Measurements from ENCODE around the gene CCT4. TPM values are rescaled to one million over a fixed set of nuclear protein-coding genes. Genes with fewer than 3 reads are reported as not detected.
"Not testable (repeated sequence)": the region's sequence is repeated elsewhere in the genome, so short reads cannot be mapped to it uniquely, and the experiment has no call there.

The CCT4 gene
- total RNA-seq, 2 experiments from 2014 or later: 196 to 232 TPM

DNA sequence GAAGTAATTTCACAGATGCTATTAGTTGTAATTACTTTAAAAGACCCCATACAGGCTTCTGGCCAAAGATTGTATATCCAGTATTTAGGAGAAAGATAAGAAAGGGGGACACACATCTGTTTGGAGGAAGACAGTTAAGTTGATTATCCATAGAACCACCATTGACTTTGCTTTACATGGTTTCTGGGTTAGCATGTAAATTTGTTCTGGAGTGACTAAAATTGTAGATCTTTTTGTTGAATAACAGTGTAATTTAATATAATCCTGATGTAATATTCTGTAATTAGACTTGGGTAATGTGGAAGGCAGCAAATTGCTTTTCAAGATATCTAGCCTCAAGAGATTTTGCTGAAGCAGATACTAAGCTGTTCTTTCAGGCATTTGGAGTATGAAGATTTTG lies 34.3 kb upstream of the CCT4 start:
- intact Hi-C loops (cut with micrococcal nuclease; ENCODE audit: unreplicated experiment): no loop called here
- no TSS peak for BruUV-seq (replicated peaks)
- Histone ChIP-seq H3K9me3 (ENCODE audit: low read length) (no peaks in the 10 kb centered on the region), H3K9me2 (ENCODE audit: insufficient read depth, low read length) (no peaks in the 10 kb centered on the region), H3K79me2 (ENCODE audit: insufficient read depth, low read depth, low read length) (no peaks in the 10 kb centered on the region), H3K4me2 (ENCODE audit: low read length) (no peak overlapping the region), H3K4me1 (ENCODE audit: insufficient read depth, low read length, poor library complexity, severe bottlenecking) (no peaks in the 10 kb centered on the region), H3K4me3 (ENCODE audit: low read depth, low read length, poor library complexity, severe bottlenecking) (no peak overlapping the region), H2AFZ (ENCODE audit: low read length) (no peak overlapping the region), H3K27ac (ENCODE audit: low read depth, low read length, poor library complexity, severe bottlenecking) (no peak overlapping the region), H3K36me3 (ENCODE audit: insufficient read depth, low read length) (no peaks in the 10 kb centered on the region), H4K20me1 (ENCODE audit: insufficient read depth, low read length) (no peaks in the 10 kb centered on the region)
- CTCF ChIA-PET (ENCODE audit: unreplicated experiment): no interaction called here
- DNase-seq (ENCODE audit: low spot score): no peak
- POLR2A ChIA-PET: interaction anchor here (1.4 kb wide), 1 partner anchor 9 kb away, joined by 8 read pairs; no protein-coding TSS in a partner anchor
- TF ChIP-seq, protein P1, sequence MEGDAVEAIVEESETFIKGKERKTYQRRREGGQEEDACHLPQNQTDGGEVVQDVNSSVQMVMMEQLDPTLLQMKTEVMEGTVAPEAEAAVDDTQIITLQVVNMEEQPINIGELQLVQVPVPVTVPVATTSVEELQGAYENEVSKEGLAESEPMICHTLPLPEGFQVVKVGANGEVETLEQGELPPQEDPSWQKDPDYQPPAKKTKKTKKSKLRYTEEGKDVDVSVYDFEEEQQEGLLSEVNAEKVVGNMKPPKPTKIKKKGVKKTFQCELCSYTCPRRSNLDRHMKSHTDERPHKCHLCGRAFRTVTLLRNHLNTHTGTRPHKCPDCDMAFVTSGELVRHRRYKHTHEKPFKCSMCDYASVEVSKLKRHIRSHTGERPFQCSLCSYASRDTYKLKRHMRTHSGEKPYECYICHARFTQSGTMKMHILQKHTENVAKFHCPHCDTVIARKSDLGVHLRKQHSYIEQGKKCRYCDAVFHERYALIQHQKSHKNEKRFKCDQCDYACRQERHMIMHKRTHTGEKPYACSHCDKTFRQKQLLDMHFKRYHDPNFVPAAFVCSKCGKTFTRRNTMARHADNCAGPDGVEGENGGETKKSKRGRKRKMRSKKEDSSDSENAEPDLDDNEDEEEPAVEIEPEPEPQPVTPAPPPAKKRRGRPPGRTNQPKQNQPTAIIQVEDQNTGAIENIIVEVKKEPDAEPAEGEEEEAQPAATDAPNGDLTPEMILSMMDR (conservative IDR thresholded peaks at IDR 0.05; ENCODE audit: low read length): no peak
- no peak for TF ChIP-seq EZH2phosphoT487 (IDR thresholded peaks at IDR 0.05; ENCODE audit: borderline replicate concordance, low read depth, low read length)

DNA sequence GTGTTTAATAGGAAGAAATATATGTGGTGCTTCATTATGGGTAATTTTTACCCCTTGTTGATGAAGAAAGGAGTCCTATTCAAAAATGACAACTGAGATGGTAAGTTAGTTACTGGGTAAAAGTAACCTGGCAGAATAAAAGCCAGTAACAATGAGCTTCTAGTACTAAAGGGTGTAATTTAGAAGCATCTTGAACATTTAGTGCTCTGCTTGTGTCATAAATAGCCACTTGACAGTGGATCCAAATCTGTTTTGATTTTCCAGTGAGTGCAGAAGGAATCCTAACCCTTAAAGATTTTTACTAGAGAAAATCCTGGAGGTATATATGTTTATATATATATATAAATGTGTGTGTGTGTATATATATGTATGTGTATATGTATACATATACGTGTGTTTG lies 32.1 kb upstream of the CCT4 start:
- no peak for TF ChIP-seq EZH2phosphoT487 (IDR thresholded peaks at IDR 0.05; ENCODE audit: borderline replicate concordance, low read depth, low read length)
- BruUV-seq (replicated peaks): no TSS peak
- CTCF ChIA-PET (ENCODE audit: unreplicated experiment): no interaction called here
- intact Hi-C loops (cut with micrococcal nuclease; ENCODE audit: unreplicated experiment): no loop called here
- H3K36me3 ChIP-seq (ENCODE audit: insufficient read depth, low read length): no peaks in the 10 kb centered on the region
- H3K9me2 ChIP-seq (ENCODE audit: insufficient read depth, low read length): no peaks in the 10 kb centered on the region
- H3K4me2 ChIP-seq (ENCODE audit: low read length): no peak overlapping the region
- H3K4me3 ChIP-seq (ENCODE audit: low read depth, low read length, poor library complexity, severe bottlenecking): no peak overlapping the region
- H3K4me1 ChIP-seq (ENCODE audit: insufficient read depth, low read length, poor library complexity, severe bottlenecking): no peaks in the 10 kb centered on the region
- POLR2A ChIA-PET: interaction anchor here (0.5 kb wide), 1 partner anchor 137 kb away, joined by 3 read pairs; no protein-coding TSS in a partner anchor
- DNase-seq (ENCODE audit: low spot score): no peak
- H3K27ac ChIP-seq (ENCODE audit: low read depth, low read length, poor library complexity, severe bottlenecking): no peak overlapping the region
- no peaks in the 10 kb centered on the region for H4K20me1 ChIP-seq (ENCODE audit: insufficient read depth, low read length)
- no peak overlapping the region for H2AFZ ChIP-seq (ENCODE audit: low read length)
- no peaks in the 10 kb centered on the region for H3K9me3 ChIP-seq (ENCODE audit: low read length)
- no peaks in the 10 kb centered on the region for H3K79me2 ChIP-seq (ENCODE audit: insufficient read depth, low read depth, low read length)

DNA sequence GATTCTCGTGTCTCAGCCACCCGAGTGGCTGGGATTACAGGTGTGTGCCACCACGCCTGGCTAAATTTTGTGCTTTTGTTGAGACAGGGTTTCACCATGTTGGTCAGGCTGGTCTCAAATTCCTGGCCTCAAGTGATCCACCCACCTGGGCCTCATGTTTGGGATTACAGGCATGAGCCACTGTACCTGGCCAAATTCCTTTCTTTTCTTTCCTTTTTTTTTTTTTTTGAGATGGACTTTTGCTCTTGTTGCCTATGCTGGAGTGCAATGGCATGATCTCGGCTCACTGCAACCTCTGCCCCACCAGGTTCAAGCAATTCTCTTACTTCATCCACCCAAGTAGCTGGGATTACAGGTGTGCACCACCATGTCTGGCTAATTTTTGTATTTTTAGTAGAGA lies 26.3 kb upstream of the CCT4 start:
- H3K79me2 ChIP-seq (ENCODE audit: insufficient read depth, low read depth, low read length); H3K27ac ChIP-seq (ENCODE audit: low read depth, low read length, poor library complexity, severe bottlenecking); H3K4me1 ChIP-seq (ENCODE audit: insufficient read depth, low read length, poor library complexity, severe bottlenecking); H3K4me3 ChIP-seq (ENCODE audit: low read depth, low read length, poor library complexity, severe bottlenecking); H3K9me3 ChIP-seq (ENCODE audit: low read length); H3K9me2 ChIP-seq (ENCODE audit: insufficient read depth, low read length); H3K36me3 ChIP-seq (ENCODE audit: insufficient read depth, low read length); H3K4me2 ChIP-seq (ENCODE audit: low read length); DNase-seq (ENCODE audit: low spot score); H4K20me1 ChIP-seq (ENCODE audit: insufficient read depth, low read length); BruUV-seq (replicated peaks); CTCF ChIA-PET (ENCODE audit: unreplicated experiment); H2AFZ ChIP-seq (ENCODE audit: low read length): not testable (repeated sequence)
- intact Hi-C loops (cut with micrococcal nuclease; ENCODE audit: unreplicated experiment): loop anchor here (5.0 to 10.0 kb wide), 2 partner anchors 78 to 280 kb away; partner anchors contain the start of gene B3GNT2
- POLR2A ChIA-PET: interaction anchor here (0.7 to 1.1 kb wide), 2 partner anchors 8 to 10 kb away, joined by 4 to 8 read pairs; no protein-coding TSS in a partner anchor

DNA sequence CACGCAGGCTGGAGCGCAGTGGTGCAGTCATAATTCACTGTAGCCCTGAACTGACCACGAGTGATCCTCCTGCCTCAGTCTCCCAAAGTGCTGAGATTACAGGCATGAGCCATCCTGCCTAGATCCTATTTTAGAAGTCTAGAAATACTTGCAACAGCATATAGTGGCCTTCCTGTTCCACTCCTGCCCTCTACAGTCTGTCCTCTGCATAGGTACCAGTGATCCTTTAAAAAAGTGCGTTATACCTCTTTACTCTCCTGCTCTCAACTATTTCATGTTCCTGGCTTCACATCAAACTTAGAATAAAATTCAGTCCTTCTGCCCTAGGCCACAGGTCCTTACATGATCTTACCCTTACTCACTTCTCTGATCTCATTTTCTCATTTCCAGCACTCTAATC lies 23.1 kb upstream of the CCT4 start:
- Histone ChIP-seq H3K79me2 (ENCODE audit: insufficient read depth, low read depth, low read length) (peaks cover 1% of the 10 kb centered on the region; the same call in 1 of the 2 replicates), H3K9me3 (ENCODE audit: low read length) (no peaks in the 10 kb centered on the region), H4K20me1 (ENCODE audit: insufficient read depth, low read length) (no peaks in the 10 kb centered on the region), H3K27ac (ENCODE audit: low read depth, low read length, poor library complexity, severe bottlenecking) (no peak overlapping the region), H3K4me3 (ENCODE audit: low read depth, low read length, poor library complexity, severe bottlenecking) (no peak overlapping the region), H2AFZ (ENCODE audit: low read length) (no peak overlapping the region), H3K9me2 (ENCODE audit: insufficient read depth, low read length) (no peaks in the 10 kb centered on the region), H3K4me2 (ENCODE audit: low read length) (no peak overlapping the region), H3K4me1 (ENCODE audit: insufficient read depth, low read length, poor library complexity, severe bottlenecking) (peaks cover 2% of the 10 kb centered on the region), H3K36me3 (ENCODE audit: insufficient read depth, low read length) (no peaks in the 10 kb centered on the region)
- ChIA-PET CTCF (ENCODE audit: unreplicated experiment) (no interaction called here), POLR2A (no interaction called here)
- intact Hi-C loops (cut with micrococcal nuclease; ENCODE audit: unreplicated experiment): loop anchor here (10.0 kb wide), 1 partner anchor 283 kb away; the partner anchor contains the start of gene B3GNT2
- no TSS peak for BruUV-seq (replicated peaks)
- TF ChIP-seq EZH2phosphoT487 (IDR thresholded peaks at IDR 0.05; ENCODE audit: borderline replicate concordance, low read depth, low read length): no peak
- TF ChIP-seq, protein P1 (conservative IDR thresholded peaks at IDR 0.05; ENCODE audit: low read length): peak; percentile 54
- DNase-seq (ENCODE audit: low spot score): peak; percentile 15
